Measurements from ENCODE around the gene UNC80.

Gene UNC80

DNA sequence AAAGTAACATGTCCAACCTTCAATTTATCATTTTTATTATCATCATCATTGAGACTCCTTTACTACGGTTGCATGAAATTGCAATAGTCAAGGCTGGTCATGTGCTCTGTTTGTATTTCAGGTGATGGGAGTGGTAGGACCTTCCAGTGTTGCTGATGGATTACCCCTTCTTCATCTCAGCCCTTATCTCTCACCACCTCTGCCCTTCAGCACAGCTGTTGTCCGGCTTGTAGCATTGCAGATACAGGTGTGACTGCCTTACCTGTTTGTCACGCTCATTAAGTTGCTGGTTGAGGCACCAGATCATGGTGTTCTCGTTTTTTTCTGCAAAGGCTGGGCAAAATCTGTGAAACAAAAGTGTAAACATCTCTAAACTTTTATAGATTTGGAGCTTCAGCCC, 199.1 kb downstream of the UNC80 start:
- no peak for DNase-seq (ENCODE audit: low read depth in 2 of 2)

DNA sequence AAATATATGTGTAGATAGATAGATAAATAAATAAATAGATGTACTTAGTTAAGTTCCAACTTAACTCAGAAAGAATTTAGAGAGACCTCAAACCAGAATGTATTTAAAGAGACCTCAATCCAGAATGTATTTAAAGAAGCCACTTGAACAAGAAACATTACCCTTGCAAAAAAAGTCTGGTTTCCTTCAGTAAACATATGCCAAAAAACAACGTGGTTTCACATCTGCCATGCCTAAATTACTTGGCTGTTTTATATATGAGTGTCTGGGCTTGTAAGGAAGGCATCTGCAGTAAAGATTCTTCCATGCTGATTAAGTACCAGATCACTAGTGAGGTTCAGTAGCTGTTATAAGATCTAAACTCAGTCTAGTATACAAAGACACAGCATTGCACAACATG, 201.7 kb downstream of the UNC80 start:
- DNase-seq (ENCODE audit: low read depth in 2 of 2), result no peak

DNA sequence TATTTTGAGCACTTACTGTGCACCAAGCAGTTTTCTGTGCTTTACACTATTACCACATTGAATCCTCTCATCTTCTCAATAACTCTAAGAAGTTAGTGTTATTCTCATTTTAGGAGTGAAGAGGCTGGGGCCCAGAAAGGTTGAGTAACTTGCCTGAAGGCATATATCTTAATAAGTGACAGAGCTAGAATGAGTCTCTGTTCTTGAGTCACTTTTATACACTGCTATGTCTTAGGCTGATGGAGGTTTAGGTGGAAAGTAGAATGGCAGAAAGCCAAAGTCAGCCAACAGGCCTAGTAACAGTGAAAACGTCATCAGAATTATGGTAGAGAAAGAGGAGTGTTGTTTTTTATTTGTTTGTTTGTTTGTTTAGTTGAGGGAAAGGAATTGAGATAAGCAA, 202.9 kb downstream of the UNC80 start:
- DNase-seq (ENCODE audit: low read depth in 2 of 2), result no peak

DNA sequence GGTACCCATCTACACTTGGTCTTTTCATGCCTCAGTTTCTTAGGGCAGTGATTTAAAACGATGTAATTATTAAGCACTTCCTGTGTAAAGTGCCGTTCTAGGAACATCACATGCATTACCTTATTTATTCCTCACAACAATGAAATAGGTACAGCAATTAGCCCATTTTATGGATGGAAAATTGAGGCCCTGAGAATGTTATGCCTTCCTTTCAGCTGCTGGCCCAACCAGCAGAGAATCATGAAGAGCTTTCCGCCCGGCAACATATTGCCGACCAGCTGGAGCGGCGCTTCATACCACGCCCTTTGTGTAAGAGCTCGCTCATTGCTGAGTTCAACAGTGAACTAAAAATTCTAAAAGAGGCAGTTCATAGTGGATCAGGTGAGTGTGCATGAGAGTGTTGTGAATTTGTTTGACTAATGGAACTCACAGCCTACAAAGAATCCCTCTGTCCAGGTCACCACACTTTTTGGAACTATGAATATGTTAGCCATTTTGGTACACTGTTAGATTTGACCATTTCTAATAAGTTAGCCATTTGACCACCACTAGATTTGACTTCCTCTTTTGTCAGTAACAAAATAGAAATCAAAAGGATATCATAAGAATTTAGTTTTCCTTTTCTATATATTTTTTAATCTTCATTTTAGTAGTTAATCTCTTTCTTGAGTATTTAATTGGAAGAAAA, 205.2 kb downstream of the UNC80 start:
- DNase-seq (ENCODE audit: low read depth in 2 of 2), result no peak

DNA sequence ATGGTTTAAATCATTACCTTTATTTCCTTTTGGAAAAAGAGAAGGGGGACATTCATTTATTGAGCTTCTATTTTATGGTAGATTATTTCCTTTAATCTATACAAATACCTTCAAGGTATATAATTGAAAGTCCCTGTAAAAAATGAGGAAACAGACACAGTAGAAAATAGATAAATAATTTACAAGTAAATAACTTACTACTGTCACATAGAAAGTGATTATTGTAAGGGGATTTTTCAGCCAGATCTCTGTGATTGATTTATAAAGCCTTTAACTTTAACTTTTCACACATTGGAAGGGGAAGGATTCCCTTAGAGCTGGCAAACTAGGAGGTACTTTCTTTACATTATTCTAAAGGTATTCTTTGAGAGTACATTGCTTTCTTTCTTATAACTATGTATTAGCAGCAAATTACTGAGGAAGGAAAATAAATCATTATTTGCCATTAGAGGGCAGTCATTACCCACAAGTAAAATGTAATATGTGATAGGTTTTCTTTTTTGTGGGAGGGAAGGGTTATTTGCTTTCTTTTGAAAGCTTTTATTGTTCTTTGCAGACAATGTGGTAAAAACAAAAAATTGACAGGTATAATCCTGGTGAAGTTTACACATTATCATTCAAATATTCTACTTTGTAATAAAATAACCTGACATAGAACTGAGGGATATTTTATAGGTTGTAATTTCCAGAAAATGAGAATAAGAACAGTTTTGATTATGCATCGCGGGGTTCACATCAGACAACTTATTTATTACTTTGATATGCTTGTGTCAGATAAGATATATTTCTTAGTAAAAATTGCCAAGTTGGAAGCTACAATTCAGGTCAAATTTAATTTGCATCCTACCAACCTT, 206.0 kb downstream of the UNC80 start:
- no peak for DNase-seq (ENCODE audit: low read depth in 2 of 2)

DNA sequence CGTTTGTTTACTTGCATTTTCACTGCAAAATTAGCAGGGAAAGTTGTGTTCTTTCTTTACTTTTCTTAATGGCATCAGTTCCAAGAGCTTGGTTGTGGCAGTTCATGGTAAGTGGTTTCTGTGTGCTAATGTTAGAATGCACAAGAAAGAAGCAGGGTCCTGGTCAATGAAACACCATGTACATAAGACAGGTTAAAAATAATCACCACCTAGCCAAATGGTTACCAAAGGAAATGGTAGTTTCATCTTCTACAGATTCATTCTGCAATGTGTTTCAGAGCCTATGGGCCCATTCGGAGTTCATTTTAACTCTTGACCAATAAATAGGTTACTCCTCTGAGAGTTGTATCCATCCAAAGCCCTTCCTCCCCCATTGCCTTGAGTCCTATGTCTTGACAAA, 212.7 kb downstream of the UNC80 start:
- no peak for DNase-seq (ENCODE audit: low read depth in 2 of 2)

DNA sequence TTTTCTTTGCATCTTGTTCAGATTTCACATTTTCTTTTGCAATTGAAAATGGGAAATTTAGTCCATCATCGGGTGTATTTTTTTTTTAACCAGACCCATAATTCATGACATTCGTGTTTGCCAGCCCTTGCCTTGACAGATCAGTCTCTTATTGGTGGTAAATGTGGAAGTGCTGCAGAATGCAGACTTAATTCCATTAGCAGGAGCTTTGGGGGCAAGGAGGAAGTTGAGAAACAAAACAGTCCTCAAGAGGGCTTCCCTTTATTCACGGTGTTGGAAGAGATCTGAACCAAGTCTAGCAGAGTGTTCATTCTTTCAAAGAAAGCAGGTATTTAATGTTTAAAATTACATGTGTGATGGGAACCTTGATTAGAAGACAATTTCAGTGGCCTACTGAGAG, 214.2 kb downstream of the UNC80 start:
- no peak for DNase-seq (ENCODE audit: low read depth in 2 of 2)

DNA sequence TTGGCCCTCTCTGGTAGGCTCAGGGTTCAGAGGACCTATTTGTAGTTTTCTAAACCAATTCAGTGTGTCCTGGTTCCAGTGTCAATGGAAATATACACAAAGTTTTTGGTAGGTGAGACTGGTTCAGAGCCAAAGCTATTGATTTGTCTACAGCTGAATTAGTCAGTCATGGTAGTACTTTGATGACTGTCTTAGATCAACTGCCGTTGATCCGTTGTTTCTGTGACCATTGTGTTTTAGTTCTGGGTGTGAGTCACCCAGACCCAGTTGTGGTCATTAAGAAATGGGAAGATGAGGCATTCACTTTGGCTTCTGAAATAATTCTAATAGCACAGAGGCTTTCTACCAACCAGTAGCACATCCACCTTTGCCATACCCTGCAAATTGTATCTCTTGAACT, 214.8 kb downstream of the UNC80 start:
- no peak for DNase-seq (ENCODE audit: low read depth in 2 of 2)

DNA sequence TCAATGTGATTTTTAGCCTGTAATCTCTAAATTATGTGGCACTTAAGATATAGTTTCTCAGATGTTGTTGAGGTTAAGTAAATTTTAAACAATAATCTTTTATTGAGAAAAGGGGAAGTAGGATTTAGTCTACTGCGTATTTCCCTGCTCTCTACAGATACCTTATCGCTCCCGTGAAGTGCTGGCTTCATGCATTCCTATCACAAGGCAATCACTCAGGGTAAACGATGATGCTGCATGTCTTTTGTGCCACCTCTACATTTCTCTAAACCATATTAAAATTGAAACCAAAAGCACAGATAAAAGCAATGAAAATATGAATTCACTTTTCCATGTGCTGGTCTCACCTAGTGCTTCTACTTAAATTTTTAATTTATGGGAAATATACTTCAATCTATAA, 216.4 kb downstream of the UNC80 start:
- DNase-seq (ENCODE audit: low read depth in 2 of 2), result no peak

DNA sequence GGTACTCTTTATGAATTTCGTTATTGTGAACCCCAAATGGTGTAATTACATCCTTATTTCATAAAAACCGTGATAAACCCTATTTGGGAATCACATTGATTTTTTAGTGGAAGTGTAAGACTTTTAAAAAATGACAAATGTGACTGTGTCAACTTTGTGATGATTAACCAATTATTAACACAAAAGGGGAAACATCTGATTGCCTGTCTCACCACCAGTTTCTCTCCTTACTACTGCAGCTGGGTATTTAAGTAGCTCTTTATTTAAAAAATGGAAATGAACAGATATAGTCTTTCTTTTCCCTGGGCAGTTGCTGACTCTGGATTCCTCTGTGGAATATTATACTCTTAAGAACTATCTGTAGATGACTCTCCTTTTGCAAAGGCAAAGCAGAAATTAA, 219.2 kb downstream of the UNC80 start:
- no peak for DNase-seq (ENCODE audit: low read depth in 2 of 2)

DNA sequence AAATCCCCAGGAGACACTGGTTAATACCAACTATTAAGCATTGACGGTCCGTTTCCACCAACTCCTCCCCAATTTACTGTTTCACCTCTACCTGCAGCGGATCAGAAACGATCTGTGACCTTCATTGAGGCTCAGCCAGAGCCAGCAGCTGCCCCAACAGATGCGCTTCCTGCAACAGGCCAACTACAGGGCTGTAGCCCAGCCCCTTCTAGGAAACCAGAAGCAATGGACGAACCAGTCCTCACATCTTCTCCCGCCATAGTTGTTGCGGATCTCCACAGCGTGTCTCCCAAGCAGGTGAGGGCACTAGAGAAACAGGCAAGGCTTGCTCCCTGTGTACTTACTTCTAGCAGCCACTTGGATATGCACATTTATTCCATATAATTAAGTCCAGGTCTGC, 222.3 kb downstream of the UNC80 start:
- DNase-seq (ENCODE audit: low read depth in 2 of 2), result no peak

DNA sequence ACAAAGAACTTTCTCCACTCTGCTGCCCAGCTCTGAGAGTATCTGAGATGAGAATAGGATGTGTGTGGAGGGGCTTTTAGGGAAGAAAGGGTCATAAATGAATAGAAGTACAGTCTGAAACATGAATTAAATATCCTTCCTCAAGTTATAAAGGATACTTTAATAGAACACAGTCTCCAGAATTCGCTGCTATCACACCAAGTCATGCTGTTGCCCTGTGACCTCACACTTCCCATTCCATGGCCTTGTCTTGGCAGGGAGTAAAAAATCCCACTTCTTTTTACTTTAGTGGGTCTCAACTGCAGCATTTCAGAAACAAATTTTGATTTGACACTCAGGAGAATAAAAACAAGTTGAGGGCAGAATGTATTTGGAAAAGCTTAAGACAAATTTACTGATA, 227.0 kb downstream of the UNC80 start:
- no peak for DNase-seq (ENCODE audit: low read depth in 2 of 2)

DNA sequence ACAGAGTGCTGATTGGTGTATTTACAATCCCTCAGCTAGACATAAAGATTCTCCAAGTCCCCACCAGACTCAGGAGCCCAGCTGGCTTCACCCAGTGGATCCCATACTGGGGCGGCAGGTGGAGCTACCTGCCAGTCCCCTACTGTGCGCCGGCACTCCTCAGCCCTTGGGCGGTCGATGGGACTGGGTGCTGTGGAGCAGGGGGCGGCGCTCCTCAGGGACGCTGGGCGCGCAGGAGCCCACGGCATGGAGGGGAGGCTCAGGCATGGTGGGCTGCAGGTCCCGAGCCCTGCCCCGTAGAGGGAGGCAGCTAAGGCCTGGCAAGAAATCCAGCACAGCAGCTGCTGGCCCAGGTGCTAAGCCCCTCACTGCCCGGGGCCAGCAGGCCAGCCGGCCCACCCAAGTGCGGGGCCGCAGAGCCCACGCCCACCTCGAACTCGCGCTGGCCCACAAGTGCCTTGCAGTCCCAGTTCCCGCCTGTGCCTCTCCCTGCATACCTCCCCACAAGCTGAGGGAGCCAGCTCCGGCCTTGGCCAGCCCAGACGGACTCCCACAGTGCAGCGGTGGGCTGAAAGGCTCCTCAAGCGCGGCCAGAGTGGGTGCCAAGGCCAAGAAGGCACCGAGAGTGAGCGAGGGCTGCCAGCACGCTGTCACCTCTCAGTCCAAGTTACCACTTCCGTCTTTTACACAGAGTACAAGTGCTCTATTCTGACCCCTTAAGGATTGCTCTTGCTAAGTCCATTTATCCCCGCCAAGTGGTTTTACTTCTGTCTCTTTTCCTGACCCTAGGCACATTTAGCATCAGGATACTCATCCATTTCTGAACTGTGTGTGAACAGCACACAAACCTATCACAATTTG, 229.1 kb downstream of the UNC80 start:
- no peak for DNase-seq (ENCODE audit: low read depth in 2 of 2)

DNA sequence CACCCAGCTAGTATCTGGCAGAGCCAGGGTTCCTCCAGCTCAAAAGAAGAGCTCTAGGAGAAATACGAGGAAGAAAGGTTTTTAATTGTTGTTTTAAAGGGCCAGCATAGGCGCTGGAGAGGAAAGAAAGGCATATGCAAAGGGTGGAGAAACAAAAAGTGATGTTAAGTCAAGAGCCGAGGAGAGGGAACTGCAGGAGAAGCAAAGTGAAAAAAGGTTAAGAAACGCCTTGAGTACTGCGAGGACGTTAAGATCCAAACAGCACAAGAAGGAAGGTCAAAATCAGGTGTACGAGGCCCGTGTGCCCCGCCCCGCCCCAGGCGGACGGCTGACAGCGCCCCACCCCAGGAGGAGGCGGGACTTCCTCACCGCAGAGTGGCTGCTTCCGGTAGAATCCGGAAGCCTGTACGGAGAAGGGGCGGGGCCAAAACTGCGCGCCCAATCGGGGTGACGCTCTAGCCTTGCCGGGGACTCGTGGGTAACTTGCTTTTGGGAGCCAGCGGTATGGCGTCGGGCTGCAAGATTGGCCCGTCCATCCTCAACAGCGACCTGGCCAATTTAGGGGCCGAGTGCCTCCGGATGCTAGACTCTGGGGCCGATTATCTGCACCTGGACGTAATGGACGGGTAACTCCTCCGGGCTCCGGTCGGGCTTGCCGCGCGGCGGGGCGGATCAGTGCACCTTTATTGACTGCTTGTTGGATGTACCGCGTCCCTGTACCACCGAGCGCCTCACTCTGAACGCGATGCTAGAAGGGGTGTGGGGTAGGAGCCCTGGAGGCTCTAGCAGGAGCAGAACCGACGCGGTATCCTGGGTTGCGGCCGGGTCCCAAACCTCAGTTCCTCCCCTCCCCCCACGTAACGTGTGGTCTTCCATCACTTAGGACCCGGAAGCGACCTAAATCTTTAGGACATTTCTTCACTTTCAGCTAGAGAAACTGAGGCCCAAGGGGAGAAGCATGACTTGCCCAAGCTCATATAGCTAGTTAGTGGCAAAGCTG, 230.8 kb downstream of the UNC80 start, which contains the start of gene RPE:
Gene RPE (plus strand): TSS at position 481 of the 1,000 bp plus-strand sequence. CDS start 24 bp downstream, at position 505.
- DNase-seq (ENCODE audit: low read depth in 2 of 2), result peak; percentile 93 to 97

DNA sequence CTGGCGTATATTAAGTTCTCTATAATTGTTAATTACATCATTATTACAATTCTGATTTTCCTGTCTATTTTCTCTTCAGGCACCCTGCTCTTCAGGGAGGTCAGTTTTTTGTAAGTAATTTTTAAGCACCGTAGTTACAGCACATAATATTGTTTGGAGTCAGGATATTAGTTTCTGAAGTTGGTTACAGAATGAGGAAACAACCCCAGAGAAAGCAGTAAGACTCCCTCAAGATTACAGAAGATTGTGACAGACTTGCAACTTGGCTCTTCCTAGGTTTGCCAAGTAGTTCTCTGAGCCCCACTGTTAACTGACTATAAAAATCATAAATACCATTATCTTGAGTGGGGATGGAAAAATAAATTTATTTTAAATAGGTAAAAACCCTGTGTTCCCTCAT, 231.7 kb downstream of the UNC80 start:
- DNase-seq (ENCODE audit: low read depth in 2 of 2), result no peak

DNA sequence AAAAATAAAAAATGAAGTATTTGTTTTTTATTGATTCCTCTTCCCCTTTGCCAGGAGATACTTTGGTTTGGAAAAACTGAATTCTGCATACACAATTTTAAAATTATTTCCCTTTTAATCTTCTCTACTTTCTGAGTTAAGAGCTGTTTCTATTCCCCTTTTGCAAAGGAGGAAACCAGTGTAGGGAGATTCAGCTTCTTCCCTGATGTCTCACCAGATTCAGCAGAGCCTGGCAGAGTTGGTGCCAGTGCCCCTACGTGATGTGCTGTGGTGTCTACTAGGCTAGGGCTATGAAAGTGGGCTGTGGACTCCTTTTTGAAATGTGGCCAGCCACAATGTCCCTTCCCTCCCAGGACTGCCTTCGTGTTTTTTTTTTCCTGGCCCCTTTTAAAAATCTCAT, 233.2 kb downstream of the UNC80 start:
- no peak for DNase-seq (ENCODE audit: low read depth in 2 of 2)

DNA sequence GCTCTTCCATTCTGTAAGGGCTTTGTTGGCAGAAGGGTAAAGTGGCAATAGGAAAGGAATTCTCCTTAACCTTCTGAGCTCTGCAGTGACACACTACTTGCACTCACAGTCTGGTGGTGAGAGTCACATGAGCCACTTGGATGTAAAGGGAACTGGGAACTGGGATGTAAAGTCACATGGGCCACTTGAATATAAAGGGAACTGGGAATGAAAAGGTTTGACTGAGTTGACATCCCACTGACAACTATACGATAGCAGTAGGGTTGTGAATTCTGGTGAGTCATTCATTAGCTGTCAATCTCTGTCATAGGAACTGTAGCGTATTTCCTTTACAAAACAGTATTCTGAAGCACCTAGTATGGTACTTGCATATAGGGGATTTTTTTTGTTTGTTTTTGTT, 236.3 kb downstream of the UNC80 start:
- no peak for DNase-seq (ENCODE audit: low read depth in 2 of 2)

DNA sequence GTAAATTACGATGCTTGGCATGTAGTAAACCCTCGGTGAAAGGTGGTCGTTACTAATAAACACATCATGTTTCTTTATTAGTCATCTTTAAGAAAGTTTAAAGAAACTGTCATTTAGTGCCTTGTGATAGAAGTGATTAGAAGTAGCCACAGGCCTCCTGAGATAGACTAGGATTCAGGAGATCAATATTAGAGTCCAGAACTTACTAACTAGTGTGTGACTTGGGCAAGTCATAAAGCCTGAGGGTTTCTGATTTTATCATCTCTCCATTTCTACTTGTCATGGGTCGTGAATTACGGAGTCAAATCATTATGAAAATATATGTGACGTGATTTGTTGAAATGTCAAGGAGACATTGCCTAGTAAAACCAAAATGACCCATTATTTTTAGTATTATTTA, 237.5 kb downstream of the UNC80 start:
- no peak for DNase-seq (ENCODE audit: low read depth in 2 of 2)

DNA sequence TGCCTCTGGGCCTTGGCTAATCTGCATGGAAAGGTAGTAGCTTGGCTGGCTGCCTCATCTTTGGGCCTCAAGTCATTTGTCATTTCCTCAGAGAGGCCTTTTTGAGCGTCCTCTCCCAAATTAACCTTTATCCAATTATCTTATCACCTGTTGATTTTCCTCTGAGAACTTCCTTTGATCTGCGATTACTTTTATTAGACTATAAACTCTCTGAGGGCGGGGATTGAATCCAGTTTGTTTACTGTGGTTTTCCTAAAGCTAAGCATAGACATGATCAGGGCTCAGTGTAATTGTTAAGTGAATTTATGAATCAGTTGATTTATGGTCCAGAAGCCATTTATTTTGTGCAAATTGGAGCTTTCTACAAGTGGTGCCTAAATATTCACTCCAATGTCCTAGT, 238.3 kb downstream of the UNC80 start:
- no peak for DNase-seq (ENCODE audit: low read depth in 2 of 2)

DNA sequence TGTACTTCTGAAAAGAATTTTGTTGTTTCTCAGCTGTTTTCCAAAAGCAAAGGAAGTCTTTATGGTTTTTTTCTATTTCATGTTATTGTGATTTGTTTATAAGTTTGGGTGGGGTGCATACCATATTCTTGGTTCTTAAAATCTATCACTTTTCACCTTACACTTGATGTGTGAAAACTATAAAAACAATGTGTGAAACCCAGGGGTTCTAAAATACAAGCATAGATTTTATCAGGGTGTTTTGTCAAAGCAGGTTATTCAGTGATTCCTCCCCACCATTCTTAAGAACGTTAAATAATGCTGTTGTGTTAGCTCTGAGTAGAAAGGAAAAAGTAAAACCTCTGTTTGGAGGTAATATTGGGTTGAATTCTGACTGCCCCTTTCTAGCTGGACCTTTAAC, 248.5 kb downstream of the UNC80 start:
- no peak for DNase-seq (ENCODE audit: low read depth in 2 of 2)

DNA sequence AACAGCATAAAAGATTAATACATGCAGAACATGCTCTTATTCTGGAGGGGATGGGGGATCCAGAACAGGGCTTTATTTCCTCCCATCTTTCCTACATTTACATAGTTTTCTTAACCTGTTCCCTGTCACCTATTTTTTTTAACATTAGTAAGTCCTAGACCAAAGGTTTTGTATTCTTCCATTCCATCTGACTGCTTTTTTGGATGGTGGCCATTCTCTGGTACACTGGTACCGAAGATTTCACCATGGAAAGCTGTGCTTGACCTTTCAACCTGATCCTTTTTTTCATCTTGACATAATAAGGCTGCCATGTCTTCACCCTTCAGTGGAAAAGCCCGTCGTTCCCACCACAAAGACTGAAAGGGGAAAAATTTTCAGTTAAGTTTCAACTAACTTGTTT, 251.2 kb downstream of the UNC80 start:
- DNase-seq (ENCODE audit: low read depth in 2 of 2), result no peak

All from stimulated activated CD4-positive, alpha-beta T cell treated with anti-CD3 and anti-CD28 coated beads, Interleukin-15, amount 100 ng/mL, for 48 hours (primary cell).